Activated CD4-positive, alpha-beta T cell treated with anti-CD3 and anti-CD28 coated beads, Interleukin-2, amount 10 ng/mL, durations not matched to agents 7 days and 5 days (primary cell): ENCODE results near the gene E2F3. TPM values are rescaled to one million over a fixed set of nuclear protein-coding genes. Genes with fewer than 3 reads are reported as not detected.

Experiments
- CTCF ChIA-PET: fragments of 350-600 bp; sonication (Branson Sonifier 250); formaldehyde crosslinking; loops from one replicate; lab custom pipeline; 2021; ENCODE audit warnings: antibody characterized with exemption; lab: Charles Lee
- POLR2A ChIA-PET: fragments of 350-600 bp; sonication (Branson Sonifier 250); formaldehyde crosslinking; loops from one replicate; lab custom pipeline; 2021; ENCODE audit warnings: antibody characterized with exemption; lab: Charles Lee
- DNase-seq: peaks from one replicate; pipeline ENCODE4 v3.0.0-alpha.2; 2020
- H3K27ac Mint-ChIP-seq: one replicate; pipeline ENCODE4 v1.8.0; 2021; ENCODE audit warnings: mild to moderate bottlenecking, moderate library complexity, mixed read lengths
- H3K27me3 Mint-ChIP-seq: one replicate; pipeline ENCODE4 v1.8.0; 2021; ENCODE audit warnings: mixed read lengths
- H3K36me3 Mint-ChIP-seq: one replicate; pipeline ENCODE4 v1.8.0; 2021; ENCODE audit warnings: low read depth, mixed read lengths
- H3K4me1 Mint-ChIP-seq: one replicate; pipeline ENCODE4 v1.8.0; 2021; ENCODE audit warnings: mixed read lengths
- H3K4me3 Mint-ChIP-seq: one replicate; pipeline ENCODE4 v1.8.0; 2021; ENCODE audit warnings: mild to moderate bottlenecking, moderate library complexity, mixed read lengths
- H3K9me3 Mint-ChIP-seq: one replicate; pipeline ENCODE4 v1.8.0; 2021; ENCODE audit warnings: mixed read lengths
- total RNA-seq, 2 experiments: library from RNA; stranded (reverse); gene quantifications; one replicate each; pipeline ENCODE4 v1.2.3, GENCODE V29; 2021

E2F3 gene
- 10 to 100 TPM; 30.9 to 33.9 TPM for total RNA-seq

- POLR2A ChIA-PET = interaction anchor here (0.6 to 1.2 kb wide), 2 partner anchors 82 to 137 kb away, joined by 4 to 17 read pairs; no protein-coding TSS in a partner anchor
- Mint-ChIP-seq H3K27me3 (no peaks in the 10 kb centered on the region), H3K4me3 (peak within 1 kb of the TSS; percentile 94), H3K27ac (peak within 1 kb of the TSS; percentile 99), H3K36me3 (peaks cover 18% of the 10 kb centered on the region), H3K4me1 (peaks cover 44% of the 10 kb centered on the region), H3K9me3 (peaks cover 5% of the 10 kb centered on the region)
- CTCF ChIA-PET = interaction anchor here (0.9 kb wide), 1 partner anchor 9 kb away, joined by 4 read pairs; no protein-coding TSS in a partner anchor
- peak; percentile 100 for DNase-seq
These were observed at the start of gene E2F3 for GRCh38 chr6:20401205-20402091. E2F3 (plus strand) TSS chr6:20401879; CDS start chr6:20402233, 354 bp downstream.

- POLR2A ChIA-PET = no interaction called here
- no peak for DNase-seq
These were observed 49.3 kb upstream of the E2F3 start for GRCh38 chr6:20352346-20352745.

GRCh38 chr6:20353134-20353533 lies 48.5 kb upstream of the E2F3 start:
- no peak overlapping the region for H3K27ac Mint-ChIP-seq
- H3K9me3 Mint-ChIP-seq = peaks cover 19% of the 10 kb centered on the region
- no peak overlapping the region for H3K4me3 Mint-ChIP-seq
- H3K36me3 Mint-ChIP-seq = peaks cover 9% of the 10 kb centered on the region
- peaks cover 7% of the 10 kb centered on the region for H3K4me1 Mint-ChIP-seq
- CTCF ChIA-PET = interaction anchor here (2.9 kb wide), 1 partner anchor 14 kb away, joined by 9 read pairs; no protein-coding TSS in a partner anchor
- DNase-seq = no peak
- POLR2A ChIA-PET = no interaction called here
- H3K27me3 Mint-ChIP-seq = no peaks in the 10 kb centered on the region

More at GRCh38 chr6:20352346-20352745, 49.3 kb upstream of the E2F3 start:
- peaks cover 11% of the 10 kb centered on the region for H3K36me3 Mint-ChIP-seq
- H3K9me3 Mint-ChIP-seq = peaks cover 19% of the 10 kb centered on the region
- no peaks in the 10 kb centered on the region for H3K27me3 Mint-ChIP-seq
- H3K27ac Mint-ChIP-seq = no peak overlapping the region
- CTCF ChIA-PET = interaction anchor here (2.9 kb wide), 1 partner anchor 14 kb away, joined by 9 read pairs; no protein-coding TSS in a partner anchor
- H3K4me3 Mint-ChIP-seq = no peak overlapping the region
- H3K4me1 Mint-ChIP-seq = peaks cover 10% of the 10 kb centered on the region

GRCh38 chr6:20354366-20354765 lies 47.3 kb upstream of the E2F3 start:
- Mint-ChIP-seq H3K9me3 (peaks cover 19% of the 10 kb centered on the region), H3K4me1 (peaks cover 9% of the 10 kb centered on the region), H3K36me3 (peaks cover 9% of the 10 kb centered on the region), H3K27me3 (no peaks in the 10 kb centered on the region), H3K4me3 (no peak overlapping the region), H3K27ac (no peak overlapping the region)
- ChIA-PET POLR2A (no interaction called here), CTCF (no interaction called here)
- no peak for DNase-seq

GRCh38 chr6:20360471-20361119 lies 41.1 kb upstream of the E2F3 start:
- H3K9me3 Mint-ChIP-seq = peaks cover 20% of the 10 kb centered on the region
- H3K27me3 Mint-ChIP-seq = peaks cover 2% of the 10 kb centered on the region
- no peak for DNase-seq
- POLR2A ChIA-PET = no interaction called here
- CTCF ChIA-PET = no interaction called here
- no peak overlapping the region for H3K27ac Mint-ChIP-seq
- peaks cover 13% of the 10 kb centered on the region for H3K36me3 Mint-ChIP-seq
- H3K4me1 Mint-ChIP-seq = peaks cover 17% of the 10 kb centered on the region
- H3K4me3 Mint-ChIP-seq = no peak overlapping the region

GRCh38 chr6:20362623-20363022 lies 39.1 kb upstream of the E2F3 start:
- CTCF ChIA-PET = no interaction called here
- POLR2A ChIA-PET = no interaction called here
- peaks cover 38% of the 10 kb centered on the region for H3K4me1 Mint-ChIP-seq

GRCh38 chr6:20364327-20364726 lies 37.4 kb upstream of the E2F3 start:
- POLR2A ChIA-PET = interaction anchor here (0.5 kb wide), 1 partner anchor 366 kb away, joined by 3 read pairs; no protein-coding TSS in a partner anchor
- Mint-ChIP-seq H3K27ac (no peak overlapping the region), H3K4me1 (peaks cover 44% of the 10 kb centered on the region), H3K4me3 (no peak overlapping the region), H3K27me3 (peaks cover 2% of the 10 kb centered on the region), H3K36me3 (peaks cover 19% of the 10 kb centered on the region), H3K9me3 (peaks cover 17% of the 10 kb centered on the region)
- no peak for DNase-seq
- CTCF ChIA-PET = interaction anchor here (1.3 to 4.5 kb wide), 3 partner anchors 10 to 37 kb away, joined by 4 to 15 read pairs (median 7); no protein-coding TSS in a partner anchor

More at GRCh38 chr6:20362623-20363022, 39.1 kb upstream of the E2F3 start:
- Mint-ChIP-seq H3K4me3 (no peak overlapping the region), H3K27me3 (peaks cover 2% of the 10 kb centered on the region), H3K36me3 (peaks cover 16% of the 10 kb centered on the region), H3K27ac (no peak overlapping the region), H3K9me3 (peaks cover 15% of the 10 kb centered on the region)
- no peak for DNase-seq

- DNase-seq = peak; percentile 31
- Mint-ChIP-seq H3K4me3 (peak overlapping the region; percentile 68), H3K4me1 (peaks cover 55% of the 10 kb centered on the region), H3K36me3 (peaks cover 27% of the 10 kb centered on the region), H3K9me3 (peaks cover 25% of the 10 kb centered on the region), H3K27me3 (peaks cover 2% of the 10 kb centered on the region), H3K27ac (peak overlapping the region; percentile 99)
- CTCF ChIA-PET = interaction anchor here (0.6 to 4.5 kb wide), 12 partner anchors 8 to 155 kb away, joined by 3 to 15 read pairs (median 4); no protein-coding TSS in a partner anchor
- POLR2A ChIA-PET = interaction anchor here (1.1 to 1.7 kb wide), 2 partner anchors 9 to 46 kb away, joined by 4 to 5 read pairs; no protein-coding TSS in a partner anchor
These were observed 36.2 kb upstream of the E2F3 start for GRCh38 chr6:20365456-20365855.

GRCh38 chr6:20366082-20366830 lies 35.4 kb upstream of the E2F3 start:
- peaks cover 60% of the 10 kb centered on the region for H3K4me1 Mint-ChIP-seq
- H3K9me3 Mint-ChIP-seq = peaks cover 21% of the 10 kb centered on the region
- peak; percentile 71 for DNase-seq
- H3K27me3 Mint-ChIP-seq = peaks cover 2% of the 10 kb centered on the region
- peak overlapping the region; percentile 68 for H3K4me3 Mint-ChIP-seq
- CTCF ChIA-PET = interaction anchor here (0.6 to 4.5 kb wide), 10 partner anchors 9 to 156 kb away, joined by 3 to 15 read pairs (median 4); no protein-coding TSS in a partner anchor
- POLR2A ChIA-PET = interaction anchor here (1.1 to 1.7 kb wide), 2 partner anchors 9 to 47 kb away, joined by 4 to 5 read pairs; no protein-coding TSS in a partner anchor
- peaks cover 31% of the 10 kb centered on the region for H3K36me3 Mint-ChIP-seq
- H3K27ac Mint-ChIP-seq = peak overlapping the region; percentile 99

- no peak for DNase-seq
- no peaks in the 10 kb centered on the region for H3K27me3 Mint-ChIP-seq
- peaks cover 15% of the 10 kb centered on the region for H3K9me3 Mint-ChIP-seq
- peak overlapping the region; percentile 10 for H3K4me3 Mint-ChIP-seq
- peak overlapping the region; percentile 99 for H3K27ac Mint-ChIP-seq
- ChIA-PET CTCF (interaction anchor here (0.7 to 4.5 kb wide), 7 partner anchors 11 to 183 kb away, joined by 3 to 15 read pairs (median 4); no protein-coding TSS in a partner anchor), POLR2A (interaction anchor here (0.6 to 1.4 kb wide), 2 partner anchors 11 to 48 kb away, joined by 3 to 7 read pairs; no protein-coding TSS in a partner anchor)
- H3K36me3 Mint-ChIP-seq = peaks cover 31% of the 10 kb centered on the region
- peaks cover 60% of the 10 kb centered on the region for H3K4me1 Mint-ChIP-seq
These were observed 33.8 kb upstream of the E2F3 start for GRCh38 chr6:20367743-20368485.

GRCh38 chr6:20370393-20370792 lies 31.3 kb upstream of the E2F3 start:
- POLR2A ChIA-PET = interaction anchor here (0.8 kb wide), 1 partner anchor 51 kb away, joined by 3 read pairs; no protein-coding TSS in a partner anchor
- Mint-ChIP-seq H3K4me1 (peaks cover 49% of the 10 kb centered on the region), H3K4me3 (no peak overlapping the region), H3K9me3 (peaks cover 9% of the 10 kb centered on the region), H3K36me3 (peaks cover 22% of the 10 kb centered on the region), H3K27ac (peak overlapping the region; percentile 65), H3K27me3 (no peaks in the 10 kb centered on the region)
- CTCF ChIA-PET = interaction anchor here (0.8 to 1.4 kb wide), 5 partner anchors 8 to 29 kb away, joined by 3 to 5 read pairs (median 3); no protein-coding TSS in a partner anchor
- DNase-seq = no peak
